SJSA1 (cell line): ENCODE results near the gene AEBP2. TPM values are rescaled to one million over a fixed set of nuclear protein-coding genes. Genes with fewer than 3 reads are reported as not detected.
A peak's percentile ranks its signal among the peaks of the same experiment; 100 is the strongest.

Source experiments
- DNase-seq, 2 experiments: peaks; one replicate each; pipeline ENCODE4 v3.0.0-alpha.2; 2015 to 2020; ENCODE audit warnings: low spot score in 2 of 2, low read depth in 1 of 2
- H3K27ac ChIP-seq: fragments of 250-450 bp; sonication (Bioruptor Pico); 2 replicates; pipeline ENCODE4 v1.5.1; 2020; ENCODE audit warnings: mild to moderate bottlenecking, moderate library complexity
- H3K27me3 ChIP-seq: fragments of 250-450 bp; sonication (Bioruptor Pico); replicated peaks from 2 replicates; pipeline ENCODE4 v1.5.1; 2020; ENCODE audit warnings: mild to moderate bottlenecking, moderate library complexity
- H3K36me3 ChIP-seq: fragments of 250-450 bp; sonication (Bioruptor Pico); 2 replicates; pipeline ENCODE4 v1.5.1; 2020; ENCODE audit warnings: mild to moderate bottlenecking
- H3K4me1 ChIP-seq: fragments of 250-450 bp; sonication (Bioruptor Pico); replicated peaks from 2 replicates; pipeline ENCODE4 v1.6.1; 2021; ENCODE audit warnings: mild to moderate bottlenecking
- H3K4me3 ChIP-seq: fragments of 250-450 bp; sonication (Bioruptor Pico); 2 replicates; pipeline ENCODE4 v1.5.1; 2020; ENCODE audit warnings: mild to moderate bottlenecking
- H3K9me3 ChIP-seq: fragments of 250-450 bp; sonication (Bioruptor Pico); replicated peaks from 2 replicates; pipeline ENCODE4 v1.5.1; 2020; ENCODE audit warnings: mild to moderate bottlenecking
- total RNA-seq: library from RNA; depleted of rRNA; stranded (reverse); fragments of >200 nt; shearing (Covaris generic); gene quantifications from 2 replicates; pipeline ENCODE4 v1.2.3, GENCODE V29; 2014

AEBP2 gene
- total RNA-seq, 1 experiment from 2014 or later, result 14.6 TPM

- H3K4me3 ChIP-seq, result no peak overlapping the region
- DNase-seq, result no peak
- 0 out of 2 replicates have a peak, but pooled peaks cover under 1% of the 10 kb centered on the region for H3K4me1 ChIP-seq
- H3K9me3 ChIP-seq, result no peaks in the 10 kb centered on the region
- no peak overlapping the region for H3K27ac ChIP-seq
- no peaks in the 10 kb centered on the region for H3K27me3 ChIP-seq
- H3K36me3 ChIP-seq, result peaks cover 37% of the 10 kb centered on the region
Measured at GRCh38 chr12:19515179-19515578, 75.9 kb downstream of the AEBP2 start.

- H3K9me3 ChIP-seq, result no peaks in the 10 kb centered on the region
- DNase-seq, result no peak
- H3K4me3 ChIP-seq, result no peak overlapping the region
- no peaks in the 10 kb centered on the region for H3K27me3 ChIP-seq
- peaks cover 37% of the 10 kb centered on the region for H3K36me3 ChIP-seq
- H3K4me1 ChIP-seq, result peaks cover 9% of the 10 kb centered on the region; the same call in 1 of the 2 replicates
- no peak overlapping the region for H3K27ac ChIP-seq
Measured at GRCh38 chr12:19517583-19517982, 78.3 kb downstream of the AEBP2 start.

- no peaks in the 10 kb centered on the region for H3K9me3 ChIP-seq
- no peak for DNase-seq
- peaks cover 9% of the 10 kb centered on the region; the same call in 1 of the 2 replicates for H3K4me1 ChIP-seq
- peaks cover 37% of the 10 kb centered on the region for H3K36me3 ChIP-seq
- no peaks in the 10 kb centered on the region for H3K27me3 ChIP-seq
- no peak overlapping the region for H3K4me3 ChIP-seq
- H3K27ac ChIP-seq, result no peak overlapping the region
Measured at GRCh38 chr12:19518209-19518608, 78.9 kb downstream of the AEBP2 start.

- no peak overlapping the region for H3K27ac ChIP-seq
- peaks cover 9% of the 10 kb centered on the region; the same call in 1 of the 2 replicates for H3K4me1 ChIP-seq
- H3K9me3 ChIP-seq, result no peaks in the 10 kb centered on the region
- H3K4me3 ChIP-seq, result no peak overlapping the region
- H3K27me3 ChIP-seq, result no peaks in the 10 kb centered on the region
- no peak for DNase-seq
- peaks cover 17% of the 10 kb centered on the region for H3K36me3 ChIP-seq
Measured at GRCh38 chr12:19520646-19521415, 81.5 kb downstream of the AEBP2 start.

GRCh38 chr12:19525274-19525673 lies 86.0 kb downstream of the AEBP2 start:
- Histone ChIP-seq H3K27me3 (no peaks in the 10 kb centered on the region), H3K4me1 (peaks cover 18% of the 10 kb centered on the region), H3K36me3 (no peaks in the 10 kb centered on the region), H3K4me3 (no peak overlapping the region), H3K9me3 (no peaks in the 10 kb centered on the region), H3K27ac (no peak overlapping the region)
- DNase-seq, result no peak

GRCh38 chr12:19527866-19528265 lies 88.6 kb downstream of the AEBP2 start:
- Histone ChIP-seq H3K36me3 (no peaks in the 10 kb centered on the region), H3K27me3 (no peaks in the 10 kb centered on the region), H3K4me3 (no peak overlapping the region), H3K4me1 (peaks cover 12% of the 10 kb centered on the region), H3K27ac (no peak overlapping the region), H3K9me3 (no peaks in the 10 kb centered on the region)
- no peak for DNase-seq

- no peaks in the 10 kb centered on the region for H3K36me3 ChIP-seq
- no peak overlapping the region for H3K4me3 ChIP-seq
- no peaks in the 10 kb centered on the region for H3K27me3 ChIP-seq
- peaks cover 12% of the 10 kb centered on the region for H3K4me1 ChIP-seq
- no peaks in the 10 kb centered on the region for H3K9me3 ChIP-seq
- no peak for DNase-seq
- H3K27ac ChIP-seq, result no peak overlapping the region
Measured at GRCh38 chr12:19528750-19529149, 89.5 kb downstream of the AEBP2 start.

- Histone ChIP-seq H3K27me3 (no peaks in the 10 kb centered on the region), H3K27ac (peak overlapping the region; percentile 26), H3K4me1 (peaks cover 12% of the 10 kb centered on the region), H3K9me3 (0 out of 2 replicates have a peak, but pooled peaks cover under 1% of the 10 kb centered on the region), H3K4me3 (no peak overlapping the region), H3K36me3 (no peaks in the 10 kb centered on the region)
- peak in 1 of 2 experiments; percentile 21 for DNase-seq
Measured at GRCh38 chr12:19529951-19530636, 90.8 kb downstream of the AEBP2 start.

- no peaks in the 10 kb centered on the region for H3K36me3 ChIP-seq
- H3K27ac ChIP-seq, result peak overlapping the region; percentile 26; the same call in 1 of the 2 replicates
- no peak overlapping the region for H3K4me3 ChIP-seq
- H3K27me3 ChIP-seq, result no peaks in the 10 kb centered on the region
- H3K4me1 ChIP-seq, result peaks cover 12% of the 10 kb centered on the region
- no peak for DNase-seq
- 0 out of 2 replicates have a peak, but pooled peaks cover 2% of the 10 kb centered on the region for H3K9me3 ChIP-seq
Measured at GRCh38 chr12:19530637-19531023, 91.3 kb downstream of the AEBP2 start.

GRCh38 chr12:19533567-19533966 lies 94.3 kb downstream of the AEBP2 start:
- no peak overlapping the region for H3K4me3 ChIP-seq

GRCh38 chr12:19539071-19539470 lies 99.8 kb downstream of the AEBP2 start:
- Histone ChIP-seq H3K9me3 (0 out of 2 replicates have a peak, but pooled peaks cover 2% of the 10 kb centered on the region), H3K27me3 (no peaks in the 10 kb centered on the region), H3K4me1 (peaks cover 5% of the 10 kb centered on the region; the same call in 1 of the 2 replicates), H3K4me3 (no peak overlapping the region), H3K27ac (no peak overlapping the region), H3K36me3 (no peaks in the 10 kb centered on the region)
- no peak for DNase-seq

More at GRCh38 chr12:19533567-19533966, 94.3 kb downstream of the AEBP2 start:
- Histone ChIP-seq H3K9me3 (0 out of 2 replicates have a peak, but pooled peaks cover 2% of the 10 kb centered on the region), H3K4me1 (peaks cover 12% of the 10 kb centered on the region), H3K27me3 (no peaks in the 10 kb centered on the region), H3K36me3 (no peaks in the 10 kb centered on the region), H3K27ac (no peak overlapping the region)
- no peak for DNase-seq

- H3K4me3 ChIP-seq, result no peak overlapping the region
- no peaks in the 10 kb centered on the region for H3K27me3 ChIP-seq
- 0 out of 2 replicates have a peak, but pooled peaks cover 2% of the 10 kb centered on the region for H3K9me3 ChIP-seq
- H3K27ac ChIP-seq, result no peak overlapping the region
- H3K4me1 ChIP-seq, result peaks cover 5% of the 10 kb centered on the region; the same call in 1 of the 2 replicates
- DNase-seq, result no peak
- no peaks in the 10 kb centered on the region for H3K36me3 ChIP-seq
Measured at GRCh38 chr12:19539836-19540235, 100.5 kb downstream of the AEBP2 start.

GRCh38 chr12:19542606-19543005 lies 103.3 kb downstream of the AEBP2 start:
- H3K27me3 ChIP-seq, result no peaks in the 10 kb centered on the region
- H3K4me1 ChIP-seq, result peaks cover 5% of the 10 kb centered on the region; the same call in 1 of the 2 replicates
- no peak overlapping the region for H3K27ac ChIP-seq
- DNase-seq, result no peak
- no peaks in the 10 kb centered on the region for H3K36me3 ChIP-seq
- no peak overlapping the region for H3K4me3 ChIP-seq
- H3K9me3 ChIP-seq, result no peaks in the 10 kb centered on the region

GRCh38 chr12:19544353-19544752 lies 105.1 kb downstream of the AEBP2 start:
- no peak for DNase-seq

More at GRCh38 chr12:19544353-19544752, 105.1 kb downstream of the AEBP2 start:
- no peaks in the 10 kb centered on the region for H3K27me3 ChIP-seq
- no peaks in the 10 kb centered on the region for H3K36me3 ChIP-seq
- H3K4me3 ChIP-seq, result no peak overlapping the region
- H3K27ac ChIP-seq, result no peak overlapping the region
- H3K4me1 ChIP-seq, result peaks cover 5% of the 10 kb centered on the region; the same call in 1 of the 2 replicates
- no peaks in the 10 kb centered on the region for H3K9me3 ChIP-seq
